HCT116 (cell line): ENCODE measurements around the gene SPA17. TPM values are rescaled to one million over a fixed set of nuclear protein-coding genes. Genes with fewer than 3 reads are reported as not detected.

Experiments used
- ATAC-seq: fragments of 200-7000 bp; cut with Tn5 transposase; 2 replicates; pipeline ENCODE4 v1.9.1; 2020; ENCODE audit warnings: mild to moderate bottlenecking, moderate library complexity
- BruUV-seq: library from RNA; stranded (reverse); fragments of 400-500 nt; replicated peaks from 2 replicates; lab custom pipeline; 2021; lab: Mats Ljungman, UMichigan
- CTCF ChIA-PET: fragments of 300-600 bp; sonication (Branson Sonifier 250); formaldehyde crosslinking; loops from one replicate; lab custom pipeline; 2021; ENCODE audit warnings: antibody characterized with exemption; lab: Charles Lee
- POLR2A ChIA-PET: fragments of 300-600, 350-600 bp; sonication (Branson Sonifier 250); formaldehyde crosslinking; loops from one replicate; lab custom pipeline; 2021; ENCODE audit warnings: antibody characterized with exemption; lab: Charles Lee
- RAD21 ChIA-PET, 2 experiments: fragments of 300-600 bp; sonication (Branson Sonifier 250); formaldehyde crosslinking; loops; one replicate each; lab custom pipeline; 2023; ENCODE audit warnings: low total read pairs in 2 of 2; ENCODE audit not compliant: uncharacterized antibody in 2 of 2, unreplicated experiment in 2 of 2, low non-redundant PET in 1 of 2; lab: Charles Lee
- DNase-seq: peaks from one replicate; pipeline ENCODE4 v3.0.0-alpha.2; 2010; ENCODE audit warnings: low read depth, low spot score
- H2AFZ ChIP-seq: fragments of 200-600 bp; shearing (Covaris generic), sonication (generic); 2 replicates; pipeline ENCODE4 v1.6.1; 2017; ENCODE audit warnings: low read depth, mixed run types, mixed read lengths, antibody characterized with exemption, low read length; ENCODE audit not compliant: poor library complexity, severe bottlenecking
- H3K27ac ChIP-seq: 2 replicates; pipeline ENCODE4 v1.5.1; 2012; ENCODE audit warnings: low read depth, low read length
- H3K27me3 ChIP-seq: fragments of 200-600 bp; sonication (generic); 2 replicates; pipeline ENCODE4 v1.6.1; 2016; ENCODE audit warnings: mixed run types, low read length, mixed read lengths; ENCODE audit not compliant: insufficient read depth
- H3K36me3 ChIP-seq, 2 experiments: fragments of 200-500 bp in 1 of 2; fragments of 200-600 bp in 1 of 2; sonication (Bioruptor generic) in 1 of 2; sonication (generic) in 1 of 2; 2 replicates each; pipeline versions ENCODE4 v1.5.1 to v1.6.1; 2014 to 2016; ENCODE audit warnings: low read length in 2 of 2, inconsistent platforms in 1 of 2, mixed read lengths in 1 of 2, mixed run types in 1 of 2; ENCODE audit not compliant: insufficient read depth in 2 of 2, control insufficient read depth in 1 of 2
- H3K4me1 ChIP-seq, 2 experiments: fragments of 200-600 bp in 1 of 2; sonication (generic) in 1 of 2; 2 replicates each; pipeline versions ENCODE4 v1.5.1 to v1.6.1; 2012 to 2017; ENCODE audit warnings: low read length in 2 of 2, inconsistent platforms in 1 of 2, mild to moderate bottlenecking in 1 of 2, mixed read lengths in 1 of 2, mixed run types in 1 of 2, moderate library complexity in 1 of 2; ENCODE audit not compliant: insufficient read depth in 2 of 2, control insufficient read depth in 1 of 2
- H3K4me2 ChIP-seq: fragments of 200-600 bp; sonication (generic); 2 replicates; pipeline ENCODE4 v1.6.1; 2017; ENCODE audit warnings: mixed run types, low read length, mixed read lengths
- H3K4me3 ChIP-seq, 2 experiments: fragments of 200-600 bp in 1 of 2; sonication (generic) in 1 of 2; replicated peaks in 1 of 2; 2 replicates each; pipeline ENCODE4 v1.5.1; 2011 to 2016; ENCODE audit warnings: low read length in 2 of 2, control low read depth in 1 of 2, low read depth in 1 of 2, mild to moderate bottlenecking in 1 of 2, mixed read lengths in 1 of 2, mixed run types in 1 of 2
- H3K79me2 ChIP-seq: fragments of 200-600 bp; sonication (generic); 2 replicates; pipeline ENCODE4 v1.6.1; 2017; ENCODE audit warnings: mild to moderate bottlenecking, mixed run types, low read length, moderate library complexity, mixed read lengths; ENCODE audit not compliant: insufficient read depth
- H3K9ac ChIP-seq: fragments of 200-600 bp; sonication (generic); 2 replicates; pipeline ENCODE4 v1.6.1; 2016; ENCODE audit warnings: low read length, mixed read lengths
- H3K9me2 ChIP-seq: fragments of 200-600 bp; sonication (generic), shearing (Covaris generic); 2 replicates; pipeline ENCODE4 v1.6.1; 2017; ENCODE audit warnings: mixed run types, mild to moderate bottlenecking, moderate library complexity; ENCODE audit not compliant: insufficient read depth
- H3K9me3 ChIP-seq, 2 experiments: fragments of 200-500 bp in 1 of 2; fragments of 200-600 bp in 1 of 2; sonication (Bioruptor generic) in 1 of 2; sonication (generic) in 1 of 2; 2 replicates each; pipeline ENCODE4 v1.6.1; 2014 to 2017; ENCODE audit warnings: low read length in 2 of 2, mixed read lengths in 2 of 2, inconsistent platforms in 1 of 2, low read depth in 1 of 2, mild to moderate bottlenecking in 1 of 2, mixed run types in 1 of 2, moderate library complexity in 1 of 2; ENCODE audit not compliant: control insufficient read depth in 1 of 2, insufficient read depth in 1 of 2
- H4K20me1 ChIP-seq: fragments of 200-600 bp; sonication (generic), shearing (Covaris generic); 2 replicates; pipeline ENCODE4 v1.6.1; 2017; ENCODE audit warnings: mixed run types, mild to moderate bottlenecking, moderate library complexity; ENCODE audit not compliant: insufficient read depth
- CBX3 ChIP-seq: IDR thresholded peaks from 2 replicates; pipeline ENCODE4 v1.6.1; 2012; ENCODE audit warnings: low read depth
- ELF1 ChIP-seq: IDR thresholded peaks from 2 replicates; pipeline ENCODE4 v1.6.1; 2012; ENCODE audit warnings: low read depth, borderline replicate concordance
- POLR2A ChIP-seq: IDR thresholded peaks from 2 replicates; pipeline ENCODE4 v1.7.0; 2011; ENCODE audit warnings: borderline replicate concordance; ENCODE audit not compliant: insufficient read depth, insufficient read length; ENCODE audit errors: extremely low read depth
- POLR2AphosphoS5 ChIP-seq: IDR thresholded peaks from 2 replicates; pipeline ENCODE4 v1.6.1; 2011; ENCODE audit warnings: mild to moderate bottlenecking, low read depth, low read length, moderate library complexity
- RAD21 ChIP-seq: IDR thresholded peaks from 2 replicates; pipeline ENCODE4 v1.6.1; 2012; ENCODE audit warnings: low read depth, mild to moderate bottlenecking
- SRF ChIP-seq: IDR thresholded peaks from 2 replicates; pipeline ENCODE4 v1.6.1; 2012; ENCODE audit warnings: low read depth
- ZBTB33 ChIP-seq: IDR thresholded peaks from 2 replicates; pipeline ENCODE4 v1.6.1; 2011; ENCODE audit warnings: mild to moderate bottlenecking, low read length, moderate library complexity; ENCODE audit not compliant: insufficient replicate concordance; ENCODE audit errors: extremely low read depth
- ZFX ChIP-seq: fragments of 450-650 bp; IDR thresholded peaks from 2 replicates; pipeline ENCODE4 v1.6.1; 2017
- ZNF274 ChIP-seq: fragments of 200-500 bp; sonication (Bioruptor generic); IDR thresholded peaks from 2 replicates; pipeline ENCODE4 v1.6.1; 2014; ENCODE audit warnings: mild to moderate bottlenecking, low read depth, low read length, inconsistent platforms
- intact Hi-C: fragments of 100-400 bp; cut with micrococcal nuclease; formaldehyde crosslinking; loops from 2 replicates; pipeline ENCODE4 v1.10.0; 2022
- total RNA-seq: library from RNA; stranded (reverse); gene quantifications from one replicate; pipeline ENCODE4 v1.2.1, GENCODE V29; 2021; ENCODE audit not compliant: unreplicated experiment
- TF ChIP-seq, protein P1 (sequence below): IDR thresholded peaks from 2 replicates; pipeline ENCODE4 v1.6.1; 2012
- TF ChIP-seq, protein P2 (sequence below), 3 experiments: fragments of 200-600 bp in 1 of 3; sonication (generic) in 1 of 3; IDR thresholded peaks in 2 of 3; conservative IDR thresholded peaks in 1 of 3; 2 replicates each; pipeline ENCODE4 v1.5.1; 2012 to 2017; ENCODE audit warnings: low read depth in 2 of 3, low read length in 2 of 3, antibody characterized with exemption in 1 of 3, borderline replicate concordance in 1 of 3, control low read depth in 1 of 3, mild to moderate bottlenecking in 1 of 3, mixed read lengths in 1 of 3, mixed run types in 1 of 3, moderate library complexity in 1 of 3; ENCODE audit not compliant: insufficient read depth in 1 of 3
- TF ChIP-seq, protein P3 (sequence below): IDR thresholded peaks from 2 replicates; pipeline ENCODE4 v1.6.1; 2012

Gene SPA17
- total RNA-seq, 1 experiment from 2014 or later: 12.9 TPM

DNA sequence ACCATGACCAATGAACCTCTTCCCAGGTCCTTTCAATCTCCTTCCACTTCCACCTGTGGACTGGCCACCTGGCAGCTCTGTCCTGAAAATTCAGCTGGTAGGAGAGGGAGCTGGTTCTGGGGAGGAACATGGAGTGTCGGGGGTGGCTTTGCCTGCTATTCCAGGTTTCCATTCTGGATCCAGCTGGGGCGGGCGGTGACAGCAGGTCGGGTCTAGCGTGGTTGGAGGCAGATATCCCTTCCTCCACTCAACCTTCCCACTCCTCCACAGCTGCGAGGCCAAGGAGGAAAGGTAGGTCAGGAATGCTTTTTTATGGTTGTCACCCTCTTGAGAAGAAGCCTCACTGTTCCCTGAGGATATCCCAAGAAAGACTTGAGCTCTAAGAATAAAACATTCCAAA is 69.3 kb downstream of the SPA17 start:
- Histone ChIP-seq H4K20me1 (no peaks in the 10 kb centered on the region), H3K9ac (no peak overlapping the region), H3K79me2 (0 out of 2 replicates have a peak, but pooled peaks cover 5% of the 10 kb centered on the region), H3K9me3 (no peaks in the 10 kb centered on the region), H3K9me2 (no peaks in the 10 kb centered on the region), H3K4me1 (peaks cover 11 to 37% of the 10 kb centered on the region in 2 experiments), H3K4me2 (no peak overlapping the region), H3K27me3 (no peaks in the 10 kb centered on the region), H3K36me3 (no peaks in the 10 kb centered on the region), H3K4me3 (no peak overlapping the region), H2AFZ (no peak overlapping the region), H3K27ac (no peak overlapping the region)
- DNase-seq: no peak
- no TSS peak for BruUV-seq
- no peak for ATAC-seq
- TF ChIP-seq ELF1: no peak
- no peak for TF ChIP-seq SRF
- POLR2A ChIA-PET: no interaction called here
- CTCF ChIA-PET: no interaction called here
- intact Hi-C loops: no loop called here
- RAD21 ChIA-PET: no interaction called here

DNA sequence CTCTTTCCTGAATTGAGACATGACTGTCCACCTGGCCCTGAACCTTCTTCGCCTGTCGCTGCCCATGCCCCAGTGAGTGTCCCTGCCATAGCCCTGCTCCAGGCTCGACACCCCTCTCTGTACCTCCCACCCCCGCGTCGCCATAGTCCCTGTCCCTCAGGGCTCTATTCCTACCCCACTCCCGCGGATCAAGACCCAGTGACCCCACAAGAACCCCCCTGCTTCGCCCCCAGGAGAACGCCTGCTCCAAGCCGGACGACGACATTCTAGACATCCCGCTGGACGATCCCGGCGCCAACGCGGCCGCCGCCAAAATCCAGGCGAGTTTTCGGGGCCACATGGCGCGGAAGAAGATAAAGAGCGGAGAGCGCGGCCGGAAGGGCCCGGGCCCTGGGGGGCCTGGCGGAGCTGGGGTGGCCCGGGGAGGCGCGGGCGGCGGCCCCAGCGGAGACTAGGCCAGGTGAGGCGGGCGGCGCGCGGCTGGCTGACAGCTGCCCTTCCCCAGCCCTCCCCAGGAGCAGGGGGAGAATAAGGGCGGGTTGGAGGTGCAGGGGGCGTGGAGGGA is 71.6 kb downstream of the SPA17 start:
- POLR2A ChIA-PET: no interaction called here
- CTCF ChIA-PET: interaction anchor here (0.8 kb wide), 1 partner anchor 76 kb away, joined by 3 read pairs; no protein-coding TSS in a partner anchor
- Histone ChIP-seq H3K9ac (no peak overlapping the region), H3K9me3 (no peaks in the 10 kb centered on the region), H2AFZ (no peak overlapping the region), H3K4me2 (peak overlapping the region; percentile 98), H3K79me2 (0 out of 2 replicates have a peak, but pooled peaks cover 5% of the 10 kb centered on the region), H3K36me3 (no peaks in the 10 kb centered on the region), H3K4me3 (peak overlapping the region in 1 of 2 experiments; percentile 63; a peak in 1 of 4 replicates), H3K27me3 (no peaks in the 10 kb centered on the region), H3K27ac (no peak overlapping the region; the same call in 1 of the 2 replicates), H3K4me1 (peaks cover 10 to 44% of the 10 kb centered on the region in 2 experiments), H4K20me1 (no peaks in the 10 kb centered on the region), H3K9me2 (no peaks in the 10 kb centered on the region)
- BruUV-seq: no TSS peak
- TF ChIP-seq RAD21 (no peak), ZBTB33 (no peak), POLR2A (no peak), ZFX (no peak), CBX3 (no peak), SRF (no peak), POLR2AphosphoS5 (no peak), ZNF274 (no peak)
- TF ChIP-seq, protein P1, sequence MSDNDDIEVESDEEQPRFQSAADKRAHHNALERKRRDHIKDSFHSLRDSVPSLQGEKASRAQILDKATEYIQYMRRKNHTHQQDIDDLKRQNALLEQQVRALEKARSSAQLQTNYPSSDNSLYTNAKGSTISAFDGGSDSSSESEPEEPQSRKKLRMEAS: no peak
- TF ChIP-seq, protein P2, sequence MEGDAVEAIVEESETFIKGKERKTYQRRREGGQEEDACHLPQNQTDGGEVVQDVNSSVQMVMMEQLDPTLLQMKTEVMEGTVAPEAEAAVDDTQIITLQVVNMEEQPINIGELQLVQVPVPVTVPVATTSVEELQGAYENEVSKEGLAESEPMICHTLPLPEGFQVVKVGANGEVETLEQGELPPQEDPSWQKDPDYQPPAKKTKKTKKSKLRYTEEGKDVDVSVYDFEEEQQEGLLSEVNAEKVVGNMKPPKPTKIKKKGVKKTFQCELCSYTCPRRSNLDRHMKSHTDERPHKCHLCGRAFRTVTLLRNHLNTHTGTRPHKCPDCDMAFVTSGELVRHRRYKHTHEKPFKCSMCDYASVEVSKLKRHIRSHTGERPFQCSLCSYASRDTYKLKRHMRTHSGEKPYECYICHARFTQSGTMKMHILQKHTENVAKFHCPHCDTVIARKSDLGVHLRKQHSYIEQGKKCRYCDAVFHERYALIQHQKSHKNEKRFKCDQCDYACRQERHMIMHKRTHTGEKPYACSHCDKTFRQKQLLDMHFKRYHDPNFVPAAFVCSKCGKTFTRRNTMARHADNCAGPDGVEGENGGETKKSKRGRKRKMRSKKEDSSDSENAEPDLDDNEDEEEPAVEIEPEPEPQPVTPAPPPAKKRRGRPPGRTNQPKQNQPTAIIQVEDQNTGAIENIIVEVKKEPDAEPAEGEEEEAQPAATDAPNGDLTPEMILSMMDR (IDR thresholded peaks at IDR 0.05 in 2 of 3, conservative IDR thresholded peaks at IDR 0.05 in 1 of 3; ENCODE audit: borderline replicate concordance in 1 of 3, insufficient read depth in 1 of 3, low read depth in 2 of 3, low read length in 2 of 3): no peak
- TF ChIP-seq, protein P3, sequence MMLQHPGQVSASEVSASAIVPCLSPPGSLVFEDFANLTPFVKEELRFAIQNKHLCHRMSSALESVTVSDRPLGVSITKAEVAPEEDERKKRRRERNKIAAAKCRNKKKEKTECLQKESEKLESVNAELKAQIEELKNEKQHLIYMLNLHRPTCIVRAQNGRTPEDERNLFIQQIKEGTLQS: no peak
- DNase-seq (no peak), ATAC-seq (no peak)
- intact Hi-C loops: no loop called here
- RAD21 ChIA-PET: no interaction called here
